ENCODE measurements around the gene GALNT6. TPM values are rescaled to one million over a fixed set of nuclear protein-coding genes. Genes with fewer than 3 reads are reported as not detected.
"Not testable (repeated sequence)": the region's sequence is repeated elsewhere in the genome, so short reads cannot be mapped to it uniquely, and the experiment has no call there.

The GALNT6 gene
- total RNA-seq, 1 experiment from 2014 or later: 16.3 TPM

DNA sequence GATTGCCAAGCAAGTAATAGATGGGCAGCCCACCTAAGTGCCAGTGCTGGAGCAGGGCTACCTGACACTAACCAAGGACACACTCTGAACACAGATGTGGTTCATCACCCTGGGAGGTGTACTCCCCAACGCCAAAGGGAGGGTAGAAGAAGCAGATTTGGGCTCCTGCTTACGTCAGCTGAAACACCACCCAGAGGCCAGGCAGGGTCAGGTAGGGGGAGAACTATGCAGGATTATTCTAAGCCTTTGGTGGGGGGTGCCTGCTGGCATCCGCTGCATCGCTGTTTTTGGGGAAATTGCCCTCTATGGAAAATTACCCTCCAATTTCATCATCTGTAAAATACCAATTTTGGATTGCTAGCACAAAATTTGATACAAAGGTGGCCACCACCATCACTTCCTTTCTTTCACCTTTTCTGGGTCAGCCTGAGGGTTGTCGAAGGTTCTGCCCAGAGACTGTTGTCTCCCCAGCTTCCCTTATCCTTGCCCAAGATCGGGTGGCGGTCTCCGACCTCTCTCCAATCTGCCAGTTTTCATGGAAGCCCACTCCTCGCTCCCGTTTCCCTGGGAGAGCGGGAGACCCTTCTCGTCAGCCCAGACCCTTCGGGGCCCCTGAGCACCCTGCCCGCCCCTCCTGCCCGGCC is 67.8 kb downstream of the GALNT6 start:
- DNase-seq (ENCODE audit: low spot score): no peak

DNA sequence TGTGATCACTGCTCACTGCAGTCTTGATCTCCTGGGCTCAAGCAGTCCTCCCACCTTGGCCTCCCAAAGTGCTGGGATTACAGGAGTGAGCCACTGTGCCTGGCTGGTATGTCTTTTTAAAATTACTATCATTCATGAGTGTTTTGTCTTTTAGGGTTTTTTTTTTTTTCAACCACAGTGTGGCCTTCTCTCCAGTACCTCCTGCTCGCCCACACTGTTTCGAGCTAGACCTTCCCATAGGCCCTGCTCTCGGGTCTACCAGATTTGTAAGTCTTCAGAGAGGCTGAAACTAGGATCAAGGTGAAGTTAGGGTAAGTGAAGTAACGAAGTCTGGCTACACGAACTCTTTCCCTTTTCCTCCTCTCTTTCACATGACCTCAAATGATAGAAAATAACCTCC is 68.8 kb downstream of the GALNT6 start:
- DNase-seq (ENCODE audit: low spot score): no peak

DNA sequence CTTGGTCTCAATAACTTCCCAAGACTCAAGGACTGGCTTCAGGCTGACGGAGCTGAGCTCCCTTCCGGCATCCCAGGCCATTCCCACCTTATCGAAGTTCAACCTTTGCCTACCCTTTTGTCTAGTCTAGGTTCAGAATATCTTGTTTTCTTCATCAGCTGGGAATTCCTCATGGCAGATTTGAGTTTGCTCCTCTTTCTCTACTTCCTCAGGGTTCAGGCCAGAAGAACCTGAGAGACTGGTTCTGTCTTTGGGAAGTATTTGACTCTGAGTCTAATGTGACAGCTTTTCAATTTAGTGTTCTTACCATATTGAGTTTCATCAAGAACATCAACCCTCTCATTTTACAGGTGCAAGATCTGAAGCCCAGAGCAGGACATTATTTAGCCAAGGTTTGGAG is 69.3 kb downstream of the GALNT6 start:
- DNase-seq (ENCODE audit: low spot score): no peak

DNA sequence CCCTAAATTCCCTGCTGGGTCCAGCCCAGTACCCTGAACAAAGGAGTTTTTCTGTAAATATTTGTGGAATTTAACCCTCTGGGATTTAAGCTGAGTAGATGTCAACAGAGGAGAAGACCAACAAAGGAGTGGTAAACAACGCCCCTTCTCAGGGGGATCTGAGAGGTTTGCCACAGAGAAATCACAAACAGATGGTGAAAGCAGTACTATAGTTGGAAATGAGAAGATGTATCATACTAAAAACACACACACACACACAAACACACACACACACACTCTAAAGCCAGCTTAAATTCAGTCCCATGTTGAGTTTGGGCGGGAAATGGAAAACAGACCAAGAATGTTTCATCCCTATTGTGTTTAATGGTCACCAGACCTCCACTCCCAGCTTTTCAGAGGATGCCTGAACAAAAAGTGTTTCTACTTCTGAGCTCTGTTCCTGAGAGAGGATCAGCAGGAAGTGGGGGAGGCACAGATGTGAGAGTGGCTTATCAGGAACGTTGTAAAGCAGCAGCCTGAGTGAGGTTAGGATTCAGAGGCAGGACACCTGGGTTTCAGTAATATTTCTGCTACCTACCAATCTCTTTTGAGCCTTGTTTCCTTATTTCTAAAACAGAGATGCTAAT is 70.4 kb downstream of the GALNT6 start:
- DNase-seq (ENCODE audit: low spot score): peak; percentile 14

DNA sequence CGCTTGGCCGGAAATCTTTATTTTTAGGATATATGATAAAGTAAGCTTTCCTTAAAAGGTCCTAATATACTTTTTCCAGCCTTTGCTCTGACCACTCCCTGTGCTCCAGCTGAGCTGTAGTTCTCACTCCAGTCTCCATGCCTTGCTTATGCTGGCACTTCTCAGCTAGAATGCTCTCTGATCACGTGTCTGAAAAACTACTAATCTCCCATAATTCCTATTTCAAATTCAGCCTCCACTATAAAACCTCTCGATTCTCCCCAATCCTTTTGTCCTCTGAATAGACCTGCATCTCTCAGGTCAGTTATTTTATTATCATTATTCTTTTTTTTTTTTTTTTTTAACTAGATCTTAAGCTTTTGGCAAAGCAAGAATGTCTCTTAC is 70.9 kb downstream of the GALNT6 start:
- DNase-seq (ENCODE audit: low spot score): no peak

DNA sequence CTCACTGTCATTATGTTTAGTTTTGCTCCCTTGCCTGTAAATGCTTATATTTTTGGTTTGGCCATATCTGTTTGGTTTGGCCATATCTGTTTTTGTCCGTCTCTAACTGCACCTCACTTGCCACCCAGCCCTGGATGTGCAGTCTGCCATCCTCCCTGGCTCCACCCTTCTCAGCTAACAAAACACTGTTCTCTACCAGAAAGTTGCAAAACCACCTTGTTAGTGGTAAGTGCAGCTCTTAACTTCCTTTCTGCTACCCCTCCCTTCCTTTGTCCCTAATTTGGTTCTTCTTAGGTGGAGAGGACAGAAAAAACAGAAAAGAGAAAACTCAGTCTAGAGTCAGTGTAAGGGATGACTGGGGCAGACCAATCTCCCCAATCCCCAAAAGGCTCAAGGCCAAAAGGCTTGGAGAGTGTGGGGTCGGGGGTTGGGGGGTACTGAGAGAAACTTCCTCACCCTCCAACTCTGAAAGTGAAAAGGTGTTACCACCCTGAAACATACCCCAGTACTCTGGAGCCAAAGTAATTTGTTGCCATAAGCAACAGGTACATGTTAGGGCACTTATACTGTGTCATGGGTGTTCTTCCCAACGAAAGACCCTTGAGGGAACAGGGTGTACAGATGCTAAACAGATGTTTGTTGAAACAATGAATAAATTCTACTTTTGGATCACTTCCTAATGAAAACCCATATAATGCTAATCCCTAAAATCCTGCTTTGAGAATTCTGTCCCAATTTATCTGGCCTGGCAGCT is 72.2 kb downstream of the GALNT6 start:
- DNase-seq (ENCODE audit: low spot score): peak; percentile 44

DNA sequence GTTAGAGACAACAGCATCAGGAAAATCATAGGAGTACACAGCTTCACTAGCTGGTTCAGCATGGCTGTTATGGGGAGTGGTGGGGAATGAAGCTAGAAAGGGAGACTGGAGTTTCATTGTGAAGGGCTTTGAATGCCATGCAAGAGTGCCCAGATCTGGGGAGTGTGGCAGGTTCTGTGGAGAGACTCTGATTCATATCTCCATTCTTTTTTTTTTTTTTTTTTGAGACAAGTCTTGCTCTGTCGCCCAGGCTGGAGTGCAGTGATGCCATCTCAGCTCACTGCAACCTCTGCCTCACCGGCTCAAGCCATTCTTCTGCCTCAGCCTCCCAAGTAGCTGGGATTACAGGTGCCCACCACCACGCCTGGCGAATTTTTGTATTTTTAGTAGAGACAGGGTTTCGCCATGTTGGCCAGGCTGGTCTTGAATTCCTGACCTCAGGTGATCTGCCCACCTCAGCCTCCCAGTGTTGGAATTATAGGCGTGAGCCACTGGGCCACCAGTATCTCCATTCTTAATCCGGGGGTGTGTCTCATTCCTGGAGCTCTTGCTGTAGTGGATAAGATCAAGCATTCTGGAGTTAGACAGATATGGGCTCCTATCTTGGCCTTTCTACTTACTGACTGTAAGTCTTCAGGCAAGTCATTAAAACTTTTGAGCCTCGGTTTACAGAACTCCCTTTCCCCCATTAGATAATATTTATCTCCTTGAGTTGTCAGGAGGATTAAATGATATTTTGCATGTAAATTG is 73.0 kb downstream of the GALNT6 start:
- not testable (repeated sequence) for DNase-seq (ENCODE audit: low spot score)

DNA sequence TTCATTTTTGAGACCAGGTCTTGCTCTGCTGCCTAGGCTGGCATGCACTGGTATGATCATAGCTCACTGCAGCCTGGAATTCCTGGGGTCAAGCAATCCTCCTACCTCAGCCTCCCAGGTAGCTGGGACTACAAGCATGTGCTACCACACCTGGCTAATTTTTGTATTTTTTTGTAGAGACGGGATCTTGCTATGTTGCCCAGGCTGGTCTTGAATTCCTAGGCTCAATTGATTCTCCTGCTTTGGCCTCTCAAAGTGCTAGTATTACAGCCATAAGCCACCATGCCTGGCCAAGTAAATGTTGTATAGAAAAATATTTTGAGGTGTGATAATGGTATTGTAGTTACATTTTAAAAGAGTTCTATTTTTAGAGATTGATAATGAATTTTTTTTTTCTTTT is 79.8 kb downstream of the GALNT6 start:
- no peak for DNase-seq (ENCODE audit: low spot score)

DNA sequence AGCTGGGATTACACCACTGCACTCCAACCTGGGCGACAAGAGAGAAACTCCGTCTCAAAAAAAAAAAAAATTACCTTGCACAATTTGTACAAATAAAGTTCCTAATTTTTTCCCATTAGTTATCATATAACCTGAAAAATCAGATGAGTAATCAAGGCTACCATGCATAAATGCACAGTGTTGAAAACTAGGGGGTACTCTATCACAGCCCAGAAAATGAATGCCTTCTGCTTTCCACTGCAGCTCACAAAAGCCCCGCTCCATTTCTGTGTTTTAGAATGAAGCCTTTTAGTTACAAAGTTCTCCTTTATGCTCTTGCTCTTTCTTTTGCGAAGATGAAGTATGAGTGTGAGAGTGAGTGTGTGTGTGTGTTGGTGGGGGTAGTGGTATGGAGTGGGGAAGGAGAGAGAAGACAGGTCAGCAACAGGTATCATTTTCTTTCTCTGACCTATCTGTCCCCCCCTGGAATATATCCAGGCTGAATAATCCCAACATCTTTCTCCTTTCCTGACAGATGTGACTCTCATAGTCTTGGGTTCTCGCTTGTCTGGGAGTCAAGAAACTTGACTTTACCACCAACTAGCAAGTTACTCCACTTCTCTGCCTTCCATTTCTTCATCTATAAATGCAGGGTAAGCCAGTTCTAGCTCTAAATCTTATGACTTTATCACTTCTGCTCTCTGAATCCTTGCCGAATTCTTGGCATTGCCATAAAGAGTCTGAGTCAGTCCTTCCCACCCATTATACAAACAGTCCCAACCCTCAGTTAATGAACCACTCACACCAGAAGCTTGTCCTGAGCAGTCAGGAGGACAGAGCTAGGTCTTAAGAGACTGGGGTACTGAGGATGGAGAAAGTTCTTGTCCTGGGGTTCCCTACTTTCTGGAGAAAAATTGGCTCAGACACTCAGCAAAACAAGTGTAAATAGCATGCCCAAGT is 83.3 kb downstream of the GALNT6 start:
- DNase-seq (ENCODE audit: low spot score): peak; percentile 93

DNA sequence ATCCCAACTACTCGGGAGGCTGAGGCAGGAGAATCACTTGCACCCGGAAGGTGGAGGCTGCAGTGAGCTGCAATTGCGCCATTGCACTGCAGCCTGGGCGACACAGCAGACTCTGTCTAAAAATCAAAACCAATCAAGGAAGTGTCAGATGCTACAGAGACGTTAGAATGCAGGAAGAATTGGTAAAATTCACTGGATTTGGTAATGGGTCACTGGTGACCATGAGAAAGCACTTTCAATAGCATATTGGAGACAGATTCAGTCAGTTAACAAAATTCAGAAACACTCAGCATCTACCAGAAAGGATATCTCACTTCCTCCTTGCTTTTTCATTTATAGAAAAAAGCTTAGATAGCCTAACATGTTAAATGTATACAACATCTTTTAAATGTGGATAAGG is 84.7 kb downstream of the GALNT6 start:
- no peak for DNase-seq (ENCODE audit: low spot score)

Other genes starting within 250 kb of the GALNT6 start
- 8.4 and 8.7 TPM in 2 replicates for gene TFCP2, start 218.3 kb downstream of the GALNT6 start, total RNA-seq (2014; rRNA removed; shearing (Covaris generic))
- 0.05 TPM in 1 of 2 replicates, not detected in the other for gene POU6F1, start 173.3 kb downstream of the GALNT6 start, total RNA-seq (2014; rRNA removed; shearing (Covaris generic))
- gene DAZAP2, start 152.6 kb downstream of the GALNT6 start, total RNA-seq (2014; rRNA removed; shearing (Covaris generic)): 174 and 187 TPM in 2 replicates
- 93.2 and 125 TPM in 2 replicates for gene SMAGP, start 121.0 kb downstream of the GALNT6 start, total RNA-seq (2014; rRNA removed; shearing (Covaris generic))
- gene BIN2, start 67.2 kb downstream of the GALNT6 start, total RNA-seq (2014; rRNA removed; shearing (Covaris generic)): 0.42 and 0.56 TPM in 2 replicates
- not detected in 2 replicates for gene CELA1, start 44.7 kb downstream of the GALNT6 start, total RNA-seq (2014; rRNA removed; shearing (Covaris generic))
- not detected in 2 replicates for gene SLC4A8, start 33.4 kb upstream of the GALNT6 start, total RNA-seq (2014; rRNA removed; shearing (Covaris generic))
- 0.05 and 0.71 TPM in 2 replicates for gene SCN8A, start 199.8 kb upstream of the GALNT6 start, total RNA-seq (2014; rRNA removed; shearing (Covaris generic))

Measured in HT-29 (cell line).